LHCN-M2 (cell line): Measurements from ENCODE around the gene MYO7B. TPM values are rescaled to one million over a fixed set of nuclear protein-coding genes. Genes with fewer than 3 reads are reported as not detected.

Source experiments
- DNase-seq: peaks from one replicate; pipeline ENCODE4 v3.0.0-alpha.2; 2012; ENCODE audit warnings: low read depth
- total RNA-seq: library from RNA; depleted of rRNA; stranded (reverse); fragments of >200 nt; gene quantifications from 2 replicates; pipeline ENCODE4 v1.2.3, GENCODE V29; 2014

The MYO7B gene
- total RNA-seq, 1 experiment from 2014 or later, result 0.29 TPM

DNA sequence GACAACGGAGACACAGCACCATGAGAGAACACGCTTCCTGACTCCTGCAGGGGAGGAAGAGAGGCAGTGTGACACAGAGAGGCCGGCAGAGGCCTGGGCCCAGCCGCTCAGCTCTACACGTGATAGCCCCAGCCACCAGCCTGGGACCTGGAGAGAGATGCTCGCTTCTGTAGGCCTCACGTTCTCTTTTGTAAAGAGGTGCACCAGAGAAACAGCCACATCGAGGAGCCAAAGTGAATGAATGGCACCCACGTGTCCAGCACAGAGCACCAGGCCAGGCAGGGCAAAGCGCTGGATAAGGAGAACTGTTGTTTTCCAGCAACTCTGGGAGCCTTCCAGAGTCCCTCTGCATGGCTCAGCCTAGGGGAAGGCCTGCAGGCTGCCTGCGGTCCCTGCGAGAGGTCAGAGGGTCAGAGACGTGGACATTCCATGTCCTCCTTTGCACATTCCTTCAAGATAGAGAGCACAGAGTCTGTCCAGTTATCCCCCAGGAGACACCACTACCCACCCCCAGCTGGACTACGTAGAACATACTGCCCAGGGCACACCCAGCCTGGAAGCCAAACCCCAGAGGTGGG lies 125.7 kb downstream of the MYO7B start:
- DNase-seq, result peak; percentile 72

DNA sequence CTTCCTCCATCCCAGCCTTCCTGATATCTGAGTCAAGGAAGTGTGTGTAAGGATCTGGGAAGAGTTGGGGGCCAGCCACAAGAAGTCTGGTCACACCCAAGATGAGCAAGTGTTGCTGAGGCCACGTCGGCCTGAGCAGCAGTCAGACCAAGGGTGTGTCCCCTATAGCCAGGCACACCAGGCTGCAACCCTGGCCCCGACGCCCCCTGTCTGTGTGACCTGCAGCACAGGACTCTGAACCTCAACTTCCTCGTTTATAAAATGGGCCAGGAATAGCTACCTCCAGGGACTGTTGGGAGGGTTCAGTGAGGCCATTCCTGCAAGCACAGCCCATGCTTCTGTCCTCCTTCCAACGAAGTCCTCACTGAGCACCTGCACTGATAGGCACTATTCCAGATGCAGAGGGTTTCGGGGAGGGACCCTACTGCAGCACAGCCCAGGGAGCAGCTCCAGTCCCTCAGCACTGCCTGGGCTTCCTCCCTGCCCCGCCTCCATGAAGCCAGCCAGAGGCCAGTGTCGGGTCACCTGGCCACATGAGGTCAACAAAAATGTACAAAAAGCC lies 126.5 kb downstream of the MYO7B start:
- no peak for DNase-seq

DNA sequence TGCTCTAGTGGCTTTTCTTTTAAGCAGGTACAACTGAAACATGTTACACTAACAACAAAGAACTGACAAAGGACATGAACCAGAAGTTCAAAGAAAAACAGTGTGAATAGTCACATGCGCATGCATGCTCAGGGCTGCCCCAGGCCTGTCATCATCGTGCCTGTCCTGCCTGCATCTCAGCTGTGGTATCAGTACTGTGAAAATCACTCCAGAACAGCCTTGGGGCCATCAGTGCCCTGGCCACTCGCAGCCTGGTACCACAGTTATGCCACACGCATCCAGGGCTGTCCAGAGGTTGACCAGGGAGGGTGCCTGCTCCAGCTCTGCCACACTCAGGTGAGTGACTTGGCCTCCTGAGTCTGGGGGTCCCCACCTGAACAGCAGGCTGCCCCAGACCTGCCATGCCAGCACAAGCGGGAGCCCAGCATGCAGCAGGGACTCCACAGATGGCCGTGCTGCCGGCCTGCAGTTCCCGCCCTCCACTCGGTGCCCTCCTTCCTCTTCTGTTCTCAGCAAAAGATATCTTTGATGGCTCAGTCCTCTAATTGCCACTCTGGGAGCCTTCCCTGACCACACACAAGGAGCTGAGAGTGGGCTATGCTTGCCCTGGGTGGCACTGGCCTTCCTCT lies 127.6 kb downstream of the MYO7B start:
- no peak for DNase-seq

DNA sequence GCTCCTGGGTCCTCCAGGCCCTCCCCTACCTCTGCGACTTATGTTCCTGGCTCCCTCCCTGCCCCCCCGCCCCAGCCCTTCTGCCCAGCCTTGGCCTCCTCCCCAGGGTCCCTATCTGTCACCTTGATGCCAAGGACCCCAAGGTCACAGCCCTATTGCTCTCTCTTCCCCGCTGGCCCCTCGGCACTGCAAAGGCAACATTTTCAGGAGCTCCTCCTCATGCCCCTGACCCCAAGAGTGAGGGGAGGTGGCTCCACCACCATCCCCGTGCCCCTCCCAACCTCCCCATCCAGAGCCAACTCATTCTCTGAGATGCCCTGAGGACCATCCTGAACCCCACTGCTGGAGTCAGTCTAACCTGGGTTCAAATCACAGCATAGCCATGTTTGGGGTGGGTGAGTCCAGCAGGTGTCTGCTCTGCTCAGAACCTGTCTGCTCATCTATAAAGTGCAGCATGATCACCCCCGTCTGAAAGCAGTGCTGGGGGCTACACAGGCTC lies 128.1 kb downstream of the MYO7B start:
- DNase-seq, result no peak

DNA sequence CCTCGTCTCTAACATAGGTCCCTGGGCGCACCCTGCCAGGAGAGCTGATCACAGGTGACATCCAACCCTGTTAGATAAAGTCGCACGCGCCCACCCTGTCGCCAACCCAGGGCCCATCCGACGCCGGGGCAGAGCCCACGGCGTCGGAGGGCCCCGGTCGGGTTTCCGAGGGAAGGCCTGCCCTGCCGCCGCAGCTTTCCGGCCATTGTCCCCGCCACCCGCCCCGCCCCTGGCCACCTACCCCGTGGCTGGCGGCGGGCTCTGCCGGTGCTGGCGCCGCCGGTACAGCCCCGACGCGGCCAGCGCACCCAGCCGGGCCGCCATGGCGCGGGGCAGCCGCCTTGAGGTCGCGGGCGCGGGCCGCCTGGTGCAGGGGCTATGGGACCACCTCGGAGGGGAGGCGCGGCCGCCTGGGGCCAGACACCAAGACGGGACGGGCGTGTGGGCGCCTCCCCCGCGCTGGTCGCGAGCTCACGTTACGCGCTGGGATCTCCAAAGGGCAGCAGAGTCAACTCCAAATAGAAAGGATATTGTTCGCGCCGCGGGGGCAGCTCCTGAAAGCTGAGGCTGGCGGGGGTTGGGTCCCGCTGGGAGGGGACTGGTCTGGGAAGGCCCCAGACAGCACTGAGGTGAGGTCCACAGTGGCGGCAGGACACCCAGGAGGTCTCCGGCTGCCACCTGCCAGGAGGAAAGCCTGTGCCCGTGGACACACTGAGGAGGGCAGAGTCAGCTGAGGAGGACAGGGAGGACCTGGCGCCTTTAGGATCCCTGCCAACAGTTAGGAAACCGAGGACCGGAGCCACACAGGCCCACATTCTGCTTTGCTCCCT lies 128.8 kb downstream of the MYO7B start:
- no peak for DNase-seq

DNA sequence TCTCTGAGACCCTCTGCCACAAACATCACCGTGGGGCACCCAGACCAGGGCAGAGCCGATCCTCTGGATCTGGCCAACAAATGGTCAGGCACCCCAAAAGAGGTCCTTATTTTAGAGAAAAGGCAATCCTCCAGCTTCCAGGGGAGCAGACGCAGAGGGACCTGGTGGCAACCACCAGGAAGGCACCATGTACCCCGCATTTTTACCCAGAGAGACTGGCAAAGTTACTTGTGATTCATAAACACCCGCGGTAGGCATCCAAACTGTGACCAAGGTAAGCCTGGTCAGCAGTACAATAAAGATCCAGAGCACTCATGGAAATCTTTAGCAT lies 129.4 kb downstream of the MYO7B start:
- no peak for DNase-seq

DNA sequence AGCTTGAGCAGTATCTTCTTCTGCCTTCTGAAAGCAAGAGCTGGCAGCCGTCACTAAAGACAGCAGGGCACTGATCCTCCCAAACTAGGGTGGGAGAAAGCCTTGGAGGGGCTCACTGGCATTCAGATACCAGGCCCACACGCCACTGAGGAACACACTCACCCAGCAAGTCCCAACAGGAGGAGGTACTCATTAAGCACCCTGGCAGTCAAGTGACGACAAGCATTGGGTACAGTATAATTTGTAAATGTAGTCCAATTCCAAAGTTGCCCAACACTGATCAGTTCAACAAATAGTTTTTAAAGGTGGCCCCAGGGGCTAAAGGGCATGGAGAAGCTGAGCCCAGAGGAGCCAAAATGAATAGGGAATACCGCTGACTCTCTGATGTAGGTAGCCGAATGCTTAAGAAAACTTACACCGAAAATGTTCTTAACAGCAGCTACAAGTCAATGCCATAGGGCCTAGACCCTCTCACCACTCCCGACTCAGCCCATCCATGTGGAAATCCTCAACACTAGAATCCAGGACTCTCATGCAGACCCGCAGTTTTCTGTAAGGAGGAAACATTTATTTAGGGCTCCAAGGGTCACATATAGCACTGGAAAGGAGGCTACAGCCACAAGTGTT lies 129.9 kb downstream of the MYO7B start:
- no peak for DNase-seq

DNA sequence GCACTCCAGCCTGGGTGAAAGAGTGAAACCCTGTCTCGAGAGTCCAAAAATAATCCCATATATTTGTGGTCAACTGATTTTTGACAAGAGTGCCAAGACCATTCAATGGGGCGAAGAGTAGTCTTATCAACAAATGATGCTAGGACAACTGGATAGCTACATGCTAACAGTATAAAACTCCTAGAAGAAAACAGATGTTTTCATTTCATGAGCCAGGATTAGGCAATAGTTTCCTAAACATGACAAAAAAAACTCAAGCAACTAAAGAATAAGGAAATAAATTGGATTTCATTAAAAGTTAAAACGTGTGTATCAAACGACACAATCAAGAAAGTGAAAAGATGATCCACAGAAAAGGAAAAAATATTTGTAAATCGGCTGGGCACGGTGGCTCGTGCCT lies 133.6 kb downstream of the MYO7B start:
- DNase-seq, result no peak

DNA sequence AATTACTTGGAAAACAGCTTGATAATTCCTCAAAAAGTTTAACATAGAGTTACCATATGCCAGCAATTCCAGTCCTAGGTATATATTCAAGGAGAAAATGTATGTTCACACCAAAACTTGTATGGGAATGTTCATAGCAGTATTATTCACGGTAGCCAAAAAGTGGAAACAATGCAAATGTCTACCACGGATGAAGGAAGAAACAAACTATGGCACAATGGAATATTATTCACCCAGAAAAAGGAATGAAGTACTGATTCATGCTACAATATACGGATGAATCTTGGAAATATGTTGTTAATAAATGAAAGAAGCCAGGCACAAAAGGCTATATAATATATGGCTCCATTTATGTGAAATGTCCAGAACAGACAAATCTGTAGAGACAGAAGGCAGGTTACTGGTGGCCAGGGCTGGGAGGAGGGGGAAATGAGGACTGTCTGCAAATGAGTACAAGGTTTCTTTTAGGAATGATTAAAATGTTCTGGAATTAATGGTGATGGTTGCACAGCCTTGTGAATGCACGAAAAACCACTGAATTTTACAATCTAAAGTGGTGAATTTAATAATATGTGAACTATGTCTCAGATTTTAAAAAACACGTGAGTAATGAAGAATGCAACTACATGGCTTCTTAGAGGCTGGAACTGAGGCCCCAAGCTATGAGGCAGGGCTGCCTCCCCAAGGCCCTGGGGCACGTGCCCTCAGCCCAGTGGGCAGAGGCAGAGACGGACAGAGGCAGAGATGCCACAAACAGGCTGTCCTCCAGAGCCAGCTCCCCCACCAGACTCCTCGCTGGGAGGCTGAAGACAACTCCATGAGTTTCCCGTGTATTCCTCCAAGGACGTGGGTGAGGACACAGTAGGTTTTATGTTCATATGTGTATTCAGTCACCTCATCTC lies 134.8 kb downstream of the MYO7B start:
- no peak for DNase-seq

DNA sequence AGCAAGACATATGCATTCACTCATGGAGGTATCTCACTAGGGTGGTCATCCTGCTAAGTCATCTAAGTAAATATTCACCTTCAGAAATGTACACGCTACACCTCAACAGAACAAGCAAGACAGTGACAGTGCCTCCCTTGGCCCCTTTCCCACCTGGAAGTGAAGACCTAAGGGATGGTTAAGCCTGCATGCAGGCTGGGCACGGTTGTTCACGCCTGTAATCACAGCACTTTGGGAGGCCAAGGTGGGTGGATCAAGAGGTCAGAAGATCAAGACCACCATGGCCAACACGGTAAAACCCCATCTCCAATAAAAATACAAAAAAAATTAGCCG lies 135.4 kb downstream of the MYO7B start:
- DNase-seq, result no peak

DNA sequence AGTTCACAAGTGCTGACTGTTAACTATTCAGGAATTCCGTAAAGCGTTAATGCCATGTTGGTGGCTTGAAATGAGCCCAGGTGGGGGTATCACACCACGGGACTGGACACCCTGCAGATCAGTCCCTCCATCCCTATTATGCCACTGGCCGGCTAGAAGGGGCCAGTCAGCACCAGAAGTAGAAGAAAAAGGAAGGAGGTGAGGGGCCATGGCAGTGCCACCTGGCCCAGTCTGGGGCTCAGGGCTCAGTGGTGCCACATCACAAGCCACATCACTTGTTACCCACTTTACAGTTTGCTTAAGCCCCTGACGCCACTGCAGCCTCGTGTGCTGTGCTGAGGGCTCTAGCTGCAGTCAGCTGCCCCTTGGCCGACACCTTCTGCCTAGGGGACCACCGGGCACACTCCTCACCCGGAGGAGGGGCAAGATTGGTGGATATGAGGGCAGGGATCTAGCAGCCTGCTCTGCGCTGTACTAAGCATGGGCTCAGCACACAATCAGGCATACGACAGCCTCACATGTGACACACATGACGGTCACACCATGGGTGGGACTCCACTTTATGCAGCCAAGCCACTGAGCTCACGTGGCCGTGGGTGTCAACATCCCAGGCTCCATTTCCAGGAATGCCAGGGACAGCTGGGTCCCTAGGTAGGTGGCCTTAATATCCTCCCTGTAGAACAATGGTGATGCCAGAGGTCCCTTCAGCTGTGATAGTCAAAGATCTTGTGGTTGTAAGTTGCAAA lies 136.2 kb downstream of the MYO7B start:
- no peak for DNase-seq

DNA sequence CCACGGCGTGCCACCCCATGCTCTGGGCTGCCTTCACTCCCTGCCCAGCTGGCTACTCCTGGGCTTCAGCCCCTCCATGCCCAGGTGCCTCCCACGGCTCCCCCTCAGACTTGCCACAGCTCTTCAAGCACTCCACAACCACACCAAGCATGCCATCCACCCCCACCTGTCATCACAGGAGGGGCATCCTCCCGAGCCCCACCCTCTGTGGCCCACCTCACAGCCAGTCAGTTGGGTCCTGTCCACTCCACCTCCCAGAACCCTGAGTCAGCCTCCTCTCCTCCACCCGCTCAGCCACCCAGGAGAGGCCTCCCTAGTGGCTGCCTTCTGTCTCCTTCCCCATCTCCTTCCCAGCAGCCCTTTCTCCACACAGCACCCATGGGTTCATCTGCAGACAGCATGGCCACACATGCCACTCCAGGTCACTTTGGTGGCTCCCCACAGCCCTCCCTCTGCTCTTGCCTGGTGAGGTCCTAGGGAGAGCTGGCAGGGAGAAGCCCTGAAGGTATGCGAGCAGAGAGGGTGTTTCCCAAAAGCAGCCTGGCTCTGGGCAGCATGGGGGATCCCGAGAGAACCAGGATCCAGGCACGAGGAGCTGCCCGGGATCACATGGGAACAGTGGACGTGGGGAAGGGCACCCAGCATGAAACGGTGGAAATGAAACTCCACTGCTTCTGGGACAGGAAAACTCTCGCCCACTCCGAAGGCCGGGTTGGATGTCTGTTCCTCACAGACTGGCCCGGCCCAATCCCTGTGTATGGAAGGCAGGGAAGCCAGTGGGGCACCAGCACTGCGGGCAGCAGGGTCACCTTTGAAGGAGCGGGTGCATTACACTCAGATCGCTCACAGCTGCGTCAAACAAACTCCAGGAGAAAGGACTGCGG lies 137.1 kb downstream of the MYO7B start:
- DNase-seq, result no peak

DNA sequence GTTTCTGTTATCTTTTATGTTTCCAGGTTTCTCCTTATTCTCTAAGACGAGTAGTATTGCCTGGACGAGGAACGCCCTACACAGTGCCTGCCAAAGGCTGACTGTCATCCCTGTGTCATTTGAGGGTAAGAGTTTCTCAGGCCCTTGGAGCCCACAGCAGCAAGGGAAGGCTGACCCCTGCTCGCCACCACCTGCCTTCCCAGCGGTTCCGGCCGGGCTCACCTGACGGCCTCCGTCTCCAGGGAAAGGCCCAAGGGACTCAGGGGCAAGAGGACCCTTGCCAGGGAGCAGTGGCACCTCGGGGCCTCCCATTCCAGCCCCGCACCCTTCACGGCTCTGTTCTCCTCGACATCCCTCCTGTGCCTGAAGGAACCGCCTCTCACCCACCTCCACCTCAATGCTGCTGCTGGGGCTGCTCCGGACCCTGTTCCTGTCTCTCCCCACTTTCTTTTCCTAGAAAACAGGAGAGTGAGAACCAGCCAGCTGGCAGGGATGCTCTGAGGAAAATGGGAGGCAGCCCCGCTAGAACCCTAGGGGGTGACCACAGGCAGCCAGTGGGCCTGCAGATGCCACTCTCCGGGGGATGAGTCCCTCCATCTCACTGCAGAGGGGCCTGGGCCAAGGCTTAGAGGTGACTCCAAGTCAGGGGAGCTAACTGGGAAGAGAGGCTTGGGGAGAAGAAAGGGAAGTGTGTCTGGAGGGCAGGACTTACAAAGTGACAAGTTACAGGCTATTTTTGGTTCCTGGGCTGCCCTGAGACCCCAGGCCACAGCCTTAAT lies 138.0 kb downstream of the MYO7B start:
- DNase-seq, result no peak

DNA sequence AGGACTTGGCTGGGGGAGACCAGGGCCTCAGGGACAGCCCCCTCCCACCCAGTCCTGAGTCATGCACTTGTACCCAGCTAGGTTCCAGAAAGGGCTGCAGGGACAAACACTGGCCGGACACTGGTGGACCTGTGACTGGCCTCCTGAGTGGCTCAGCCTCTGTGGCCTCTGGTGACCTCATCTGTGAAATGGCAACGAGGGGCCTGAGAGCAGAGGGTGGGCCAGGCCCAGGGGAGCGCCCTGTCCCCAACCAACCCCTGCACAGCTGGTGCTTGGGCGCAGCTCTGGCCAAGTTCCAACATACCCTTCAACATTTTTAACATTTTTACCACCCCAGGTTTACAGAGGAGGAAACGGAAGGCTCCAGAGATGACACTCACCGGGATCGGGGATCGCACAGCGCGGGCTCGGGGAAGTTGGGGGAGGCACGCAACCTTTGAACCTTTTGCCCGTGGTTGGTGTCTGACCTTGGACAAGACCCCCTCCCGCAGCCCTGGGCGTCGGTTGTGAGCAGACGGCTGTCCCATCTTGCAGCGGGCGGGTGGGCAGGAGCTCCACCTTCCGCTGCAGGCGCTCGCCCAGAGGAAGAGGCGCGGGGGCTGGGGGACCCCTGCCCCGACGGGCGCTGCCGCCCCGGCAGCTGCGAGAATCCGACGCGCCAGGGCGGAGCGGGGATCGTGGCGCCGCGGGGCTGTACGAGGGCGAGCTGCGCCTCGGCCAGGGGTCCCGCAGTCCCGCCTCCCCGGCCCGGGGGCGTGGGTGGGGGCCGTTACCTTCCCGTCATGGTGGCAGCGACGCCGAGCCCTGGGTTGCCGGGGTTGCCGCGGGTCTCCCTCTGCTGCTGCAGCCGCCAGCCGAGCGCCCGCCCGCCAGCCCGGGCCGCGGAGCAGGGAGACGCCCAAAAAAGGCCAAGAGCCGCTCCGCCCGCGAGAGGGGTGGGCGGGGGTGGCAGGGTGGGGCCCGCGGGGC lies 139.0 kb downstream of the MYO7B start:
- no peak for DNase-seq

DNA sequence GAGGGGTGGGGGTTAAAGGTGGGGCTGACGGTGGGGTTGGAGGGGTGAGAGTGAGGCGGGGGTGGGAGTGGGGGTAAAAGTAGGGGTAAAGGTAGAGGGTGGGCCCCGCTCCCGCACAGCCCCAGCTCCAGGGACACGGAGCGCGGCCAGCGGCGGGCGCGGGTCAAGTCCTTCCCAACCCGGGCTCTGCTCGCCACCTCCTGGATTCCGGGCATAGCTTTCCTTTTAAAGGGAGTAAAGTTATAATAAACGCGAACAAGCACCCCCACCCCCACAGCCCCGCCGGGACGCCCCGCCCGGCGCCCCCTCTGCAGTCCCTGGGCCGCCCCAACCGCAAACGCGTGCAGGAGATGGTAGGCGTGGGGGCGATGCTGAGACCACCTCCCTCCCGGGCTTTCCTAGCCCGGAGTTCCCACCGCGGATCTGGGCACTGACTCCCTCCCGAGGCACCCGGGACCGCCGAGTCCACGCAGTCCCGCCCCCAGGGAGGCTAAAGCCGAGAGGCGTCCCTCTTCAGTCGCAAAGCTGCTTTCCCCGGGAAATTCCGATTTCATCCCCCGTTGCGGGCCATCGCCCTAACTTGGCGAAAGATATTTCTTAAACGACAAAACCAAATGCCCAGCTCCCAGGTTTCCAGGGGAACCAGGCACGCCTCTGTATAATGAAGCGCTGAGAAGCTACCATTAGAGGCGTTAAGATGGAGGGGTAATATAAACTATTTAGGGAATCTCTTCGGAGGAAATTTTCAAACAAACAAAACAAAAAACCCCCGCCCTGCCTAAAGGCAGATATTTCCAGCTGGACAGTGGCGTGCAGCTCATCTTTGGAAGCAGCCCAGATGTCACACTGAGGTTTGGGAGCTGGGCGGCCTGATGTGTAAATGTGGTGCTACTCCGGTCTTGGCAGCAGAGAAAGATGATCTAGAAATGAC lies 140.1 kb downstream of the MYO7B start, which contains the start of gene LIMS2:
Gene LIMS2 (minus strand): TSS at position 200 of the 931 bp plus-strand sequence. CDS start 506 bp downstream, outside the sequence.
- peak; percentile 41 for DNase-seq

DNA sequence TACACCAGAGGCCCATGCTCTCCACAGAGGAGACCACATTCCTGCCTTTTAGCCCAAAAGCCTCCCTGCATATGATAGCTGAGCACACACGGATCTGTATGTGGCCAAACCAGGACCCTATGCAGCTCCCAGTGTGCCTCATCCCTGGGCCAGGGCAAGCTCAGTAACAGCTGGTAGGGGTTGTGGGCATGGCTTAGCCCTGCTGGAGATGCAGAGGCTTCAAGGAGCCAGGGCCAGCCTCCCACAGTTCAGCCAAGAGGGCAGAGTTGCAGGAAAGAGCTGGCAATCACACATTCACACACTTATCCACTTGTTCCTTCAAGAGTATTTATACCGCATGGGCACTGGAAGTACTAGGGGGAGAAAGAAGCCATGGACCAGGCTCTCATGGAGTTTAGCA lies 141.4 kb downstream of the MYO7B start:
- DNase-seq, result no peak
